Measurements from ENCODE around the gene GHRHR.

GHRHR gene

GRCh38 chr7:30963842-30964241, at the start of gene GHRHR:
Gene GHRHR, plus strand, starts transcription at chr7:30963953. Its CDS starts 116 bp downstream, at chr7:30964069.
- H3K27ac ChIP-seq: no peak within 1 kb of the TSS

GRCh38 chr7:30914596-30914995, 49.2 kb upstream of the GHRHR start:
- no peak overlapping the region for H3K27ac ChIP-seq
- TF ChIP-seq CTCF (conservative IDR thresholded peaks at IDR 0.05): no peak

More at GRCh38 chr7:30963842-30964241, at the start of gene GHRHR:
- TF ChIP-seq CTCF (conservative IDR thresholded peaks at IDR 0.05): no peak

GRCh38 chr7:30915005-30915601, 48.6 kb upstream of the GHRHR start:
- H3K27ac ChIP-seq: no peak overlapping the region
- TF ChIP-seq CTCF (conservative IDR thresholded peaks at IDR 0.05): no peak

- TF ChIP-seq CTCF (conservative IDR thresholded peaks at IDR 0.05): no peak
- no peak overlapping the region for H3K27ac ChIP-seq
Measured at GRCh38 chr7:30915751-30916150, 48.0 kb upstream of the GHRHR start.

- no peak overlapping the region for H3K27ac ChIP-seq
- TF ChIP-seq CTCF (conservative IDR thresholded peaks at IDR 0.05): no peak
Measured at GRCh38 chr7:30916255-30916654, 47.5 kb upstream of the GHRHR start.

- no peak overlapping the region for H3K27ac ChIP-seq
- TF ChIP-seq CTCF (conservative IDR thresholded peaks at IDR 0.05): no peak
Measured at GRCh38 chr7:30916767-30917166, 47.0 kb upstream of the GHRHR start.

- no peak for TF ChIP-seq CTCF (conservative IDR thresholded peaks at IDR 0.05)
Measured at GRCh38 chr7:30917216-30917893, 46.4 kb upstream of the GHRHR start.

More at GRCh38 chr7:30917216-30917893, 46.4 kb upstream of the GHRHR start:
- no peak overlapping the region for H3K27ac ChIP-seq
